HG02763 (cell line): ENCODE results near the gene S100G.
"Not testable (repeated sequence)": the region's sequence is repeated elsewhere in the genome, so short reads cannot be mapped to it uniquely, and the experiment has no call there.

Source experiments
- ATAC-seq: cut with Tn5 transposase; IDR thresholded peaks from one replicate; pipeline ENCODE4 v1.9.1; 2021; ENCODE audit warnings: mild to moderate bottlenecking, moderate library complexity; ENCODE audit not compliant: unreplicated experiment

The S100G gene

GRCh38 chrX:16649858-16650257 lies at the start of gene S100G:
Gene S100G, plus strand, starts transcription at chrX:16650158. Its CDS starts 849 bp downstream, at chrX:16651007.
- ATAC-seq: no peak

GRCh38 chrX:16601885-16602284 lies 48.1 kb upstream of the S100G start:
- no peak for ATAC-seq

GRCh38 chrX:16603235-16603634 lies 46.7 kb upstream of the S100G start:
- ATAC-seq: not testable (repeated sequence)

GRCh38 chrX:16603822-16604221 lies 46.1 kb upstream of the S100G start:
- ATAC-seq: no peak

- no peak for ATAC-seq
These were observed 45.6 kb upstream of the S100G start for GRCh38 chrX:16604337-16604736.

- ATAC-seq: no peak
These were observed 43.7 kb upstream of the S100G start for GRCh38 chrX:16606142-16606720.

- ATAC-seq: no peak
These were observed 39.8 kb upstream of the S100G start for GRCh38 chrX:16610121-16610621.

GRCh38 chrX:16610654-16611053 lies 39.3 kb upstream of the S100G start:
- not testable (repeated sequence) for ATAC-seq

- ATAC-seq: no peak
These were observed 37.6 kb upstream of the S100G start for GRCh38 chrX:16612257-16612897.

- no peak for ATAC-seq
These were observed 32.6 kb upstream of the S100G start for GRCh38 chrX:16617382-16617781.

GRCh38 chrX:16618422-16618821 lies 31.5 kb upstream of the S100G start:
- no peak for ATAC-seq

- no peak for ATAC-seq
These were observed 30.9 kb upstream of the S100G start for GRCh38 chrX:16619024-16619423.

- ATAC-seq: not testable (repeated sequence)
These were observed 21.4 kb upstream of the S100G start for GRCh38 chrX:16628511-16628910.

GRCh38 chrX:16628946-16629595 lies 20.9 kb upstream of the S100G start:
- ATAC-seq: no peak

GRCh38 chrX:16629909-16630308 lies 20.0 kb upstream of the S100G start:
- ATAC-seq: no peak

GRCh38 chrX:16633754-16634153 lies 16.2 kb upstream of the S100G start:
- ATAC-seq: no peak

- ATAC-seq: no peak
These were observed 14.9 kb upstream of the S100G start for GRCh38 chrX:16635040-16635439.

GRCh38 chrX:16635596-16635995 lies 14.4 kb upstream of the S100G start:
- ATAC-seq: no peak

- no peak for ATAC-seq
These were observed 11.4 kb upstream of the S100G start for GRCh38 chrX:16638533-16638932.

- no peak for ATAC-seq
These were observed 10.0 kb upstream of the S100G start for GRCh38 chrX:16639966-16640365.

GRCh38 chrX:16640823-16641222 lies 9.1 kb upstream of the S100G start:
- ATAC-seq: no peak

- no peak for ATAC-seq
These were observed 6.8 kb upstream of the S100G start for GRCh38 chrX:16643176-16643575.
